GM19238 (cell line): ENCODE data around the gene CLEC1A.

Experiments used
- DNase-seq: peaks from one replicate; pipeline ENCODE4 v3.0.0; 2011; ENCODE audit warnings: low spot score; ENCODE audit not compliant: insufficient read length

Gene CLEC1A, protein sequence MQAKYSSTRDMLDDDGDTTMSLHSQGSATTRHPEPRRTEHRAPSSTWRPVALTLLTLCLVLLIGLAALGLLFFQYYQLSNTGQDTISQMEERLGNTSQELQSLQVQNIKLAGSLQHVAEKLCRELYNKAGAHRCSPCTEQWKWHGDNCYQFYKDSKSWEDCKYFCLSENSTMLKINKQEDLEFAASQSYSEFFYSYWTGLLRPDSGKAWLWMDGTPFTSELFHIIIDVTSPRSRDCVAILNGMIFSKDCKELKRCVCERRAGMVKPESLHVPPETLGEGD

DNA sequence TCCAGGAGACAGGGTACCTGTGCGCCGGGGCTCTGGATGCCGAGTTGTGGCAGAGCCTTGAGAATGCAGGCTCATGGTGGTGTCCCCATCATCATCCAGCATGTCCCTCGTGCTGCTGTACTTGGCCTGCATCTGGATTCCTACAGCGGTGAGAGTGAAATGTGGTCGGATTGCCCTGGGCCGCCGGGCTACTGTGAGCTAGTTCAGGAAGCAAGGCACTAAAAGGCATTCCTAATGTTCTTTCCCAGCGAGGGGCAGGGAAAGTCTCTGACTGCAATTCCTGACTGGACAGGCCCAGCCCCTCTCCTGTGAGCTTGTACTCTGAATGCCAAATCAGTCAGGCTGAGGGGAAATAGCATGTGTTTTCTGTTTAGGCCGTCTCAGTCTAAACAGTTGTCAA is at the start of gene CLEC1A:
Gene CLEC1A (minus strand): TSS at position 195 of the 400 bp plus-strand sequence. CDS start 63 bp downstream, at position 132.
- no peak for DNase-seq

DNA sequence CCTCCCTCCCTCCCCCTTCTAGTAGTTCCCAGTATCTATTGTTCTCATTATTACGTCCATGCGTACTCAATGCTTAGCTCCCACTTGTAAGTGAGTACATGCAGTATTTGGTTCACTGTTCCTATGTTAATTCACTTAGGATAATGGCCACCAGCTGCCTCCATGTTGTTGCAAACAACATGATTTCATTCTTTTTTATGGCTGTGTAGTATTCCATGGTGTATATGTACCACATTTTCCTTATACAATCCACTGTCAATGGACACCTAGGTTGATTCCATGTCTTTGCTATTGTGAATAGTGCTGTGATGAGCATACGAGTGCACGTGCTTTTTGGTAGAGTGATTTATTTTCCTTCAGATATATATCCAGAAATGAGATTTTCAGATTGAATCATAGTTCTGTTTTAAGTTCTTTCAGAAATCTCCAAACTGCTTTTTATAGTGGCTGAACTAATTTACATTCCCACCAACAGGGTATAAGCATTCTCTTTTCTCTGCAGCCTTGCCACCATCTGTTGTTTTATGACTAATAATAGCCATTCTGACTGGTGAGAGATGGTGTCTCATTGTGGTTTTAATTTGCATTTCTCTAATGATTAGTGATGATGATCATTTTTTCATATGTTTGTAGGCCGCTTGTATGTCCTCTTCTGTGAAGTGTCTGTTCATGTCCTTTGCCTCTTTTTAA is 49.1 kb upstream of the CLEC1A start:
- no peak for DNase-seq

DNA sequence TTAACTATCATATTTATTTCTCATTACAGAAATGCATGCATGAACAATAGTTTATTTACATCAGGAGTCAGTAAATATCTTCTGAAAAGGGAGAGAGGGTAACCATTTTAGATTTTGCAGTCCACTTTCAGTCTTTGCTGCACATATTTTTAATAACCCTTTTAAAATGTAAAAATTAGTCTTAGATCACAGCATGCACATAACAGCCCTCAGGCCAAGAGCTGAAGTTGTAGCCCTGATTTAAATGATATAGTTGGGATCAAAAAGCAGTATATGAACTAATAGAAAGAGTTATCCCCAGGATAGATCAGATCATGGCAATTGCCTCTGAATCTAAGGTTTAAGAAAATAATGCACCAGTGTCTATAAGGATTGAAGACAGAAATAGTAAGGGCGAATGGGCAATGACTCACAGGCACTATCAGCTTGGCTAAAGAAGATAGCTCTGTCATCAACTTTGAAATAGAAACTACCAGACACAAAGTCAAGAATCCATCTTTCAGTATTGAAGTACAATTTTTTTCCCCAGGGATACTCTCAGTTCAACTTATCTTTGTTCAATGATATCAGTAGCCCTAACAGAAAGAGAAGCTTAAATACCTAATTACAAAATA is 44.3 kb upstream of the CLEC1A start:
- DNase-seq = no peak

DNA sequence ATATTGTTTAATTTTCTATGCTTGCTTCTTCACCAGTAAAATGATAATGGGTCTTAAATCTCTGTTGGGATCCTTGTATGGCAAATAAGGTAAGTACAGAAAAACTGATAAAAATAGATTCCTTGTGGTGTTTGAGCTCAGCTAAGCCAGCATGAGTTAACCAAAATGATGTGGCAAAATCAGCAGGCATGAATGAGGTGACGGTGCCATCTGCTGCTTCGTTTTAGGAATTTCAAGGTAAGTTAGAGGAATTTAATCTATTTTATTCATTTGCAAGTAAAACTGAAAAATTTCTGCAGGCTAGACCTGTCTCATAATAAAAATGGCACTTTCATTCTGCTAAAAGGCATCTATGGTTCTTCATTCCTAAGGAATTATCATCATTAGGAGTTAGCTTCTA is 41.2 kb upstream of the CLEC1A start:
- no peak for DNase-seq

GRCh38 chr12:10136637-10137205 is 37.9 kb upstream of the CLEC1A start:
- DNase-seq = no peak

DNA sequence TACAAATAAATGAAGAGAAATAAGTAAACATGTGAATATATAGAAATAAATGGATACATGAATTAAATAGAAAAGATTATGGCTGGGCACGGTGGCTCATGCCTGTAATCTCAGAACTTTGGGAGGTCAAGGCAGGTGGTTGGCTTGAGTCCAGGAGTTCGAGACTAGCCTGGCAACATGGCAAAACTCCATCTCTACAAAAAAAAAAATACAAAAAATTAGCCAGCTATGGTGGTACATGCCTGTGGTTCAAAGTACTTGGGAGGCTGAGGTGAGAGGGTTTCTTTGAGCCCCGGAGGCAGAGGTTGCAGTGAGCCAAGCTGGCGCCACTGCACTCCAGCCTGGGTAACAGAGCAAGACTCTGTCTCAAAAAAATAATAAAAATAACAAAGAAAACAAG is 36.3 kb upstream of the CLEC1A start:
- no peak for DNase-seq

DNA sequence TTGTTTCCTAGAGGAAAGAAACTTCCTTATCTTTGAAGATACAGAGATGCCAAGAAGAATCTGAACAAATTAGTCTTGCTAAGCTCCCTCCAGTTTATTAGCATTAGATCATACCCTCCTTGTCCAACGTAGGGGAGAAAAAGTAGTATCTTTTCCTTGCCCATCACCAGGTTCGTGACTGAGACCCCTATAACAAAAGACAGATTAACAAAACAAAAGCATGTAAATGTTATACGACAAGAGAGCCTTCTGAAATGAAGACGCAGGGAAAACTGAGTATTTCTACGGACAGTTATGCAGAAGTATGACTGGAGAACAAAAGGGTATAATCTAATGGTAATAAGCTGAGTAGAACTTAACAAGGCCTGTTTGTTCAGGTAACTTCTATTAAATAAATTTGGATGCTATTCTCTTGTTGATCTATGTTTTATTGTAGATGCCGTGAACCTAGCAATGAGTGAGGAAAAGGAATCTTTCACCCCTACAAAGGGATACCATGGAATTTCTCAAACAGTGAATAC is 34.1 kb upstream of the CLEC1A start:
- DNase-seq = no peak

GRCh38 chr12:10131111-10131690 is 32.4 kb upstream of the CLEC1A start:
- no peak for DNase-seq

GRCh38 chr12:10130042-10130441 is 31.3 kb upstream of the CLEC1A start, which contains the start of gene CLEC7A:
Gene CLEC7A (minus strand): TSS chr12:10130199. CDS start chr12:10130082, 117 bp downstream.
- no peak for DNase-seq

GRCh38 chr12:10128687-10129086 is 29.9 kb upstream of the CLEC1A start:
- no peak for DNase-seq

- DNase-seq = no peak
Measured at GRCh38 chr12:10126413-10126812, 27.6 kb upstream of the CLEC1A start.

GRCh38 chr12:10122689-10123088 is 23.9 kb upstream of the CLEC1A start:
- no peak for DNase-seq

GRCh38 chr12:10121278-10121677 is 22.5 kb upstream of the CLEC1A start:
- no peak for DNase-seq

GRCh38 chr12:10119066-10119465 is 20.3 kb upstream of the CLEC1A start:
- no peak for DNase-seq

DNA sequence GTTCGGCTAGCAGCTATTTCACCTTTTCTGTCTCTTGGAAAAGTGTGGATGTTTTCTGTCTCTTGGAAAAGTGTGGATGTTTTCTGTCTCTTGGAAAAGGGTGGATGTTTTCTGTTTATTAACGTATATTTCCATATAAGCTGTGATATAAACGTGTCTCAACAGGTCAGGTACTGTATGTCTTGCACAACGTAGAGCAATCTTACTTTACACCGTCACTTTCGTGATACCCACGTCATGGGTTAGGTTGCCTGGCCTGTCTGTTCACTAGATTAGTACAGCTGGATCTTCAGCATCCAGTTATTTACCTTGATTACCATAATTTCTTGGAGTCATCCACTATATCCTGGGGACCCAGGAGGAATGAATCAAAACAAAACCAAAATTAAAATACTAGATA is 17.1 kb upstream of the CLEC1A start:
- no peak for DNase-seq

- DNase-seq = no peak
Measured at GRCh38 chr12:10115311-10115710, 16.5 kb upstream of the CLEC1A start.

GRCh38 chr12:10113920-10114319 is 15.1 kb upstream of the CLEC1A start:
- DNase-seq = no peak

GRCh38 chr12:10113075-10113474 is 14.3 kb upstream of the CLEC1A start:
- DNase-seq = no peak

DNA sequence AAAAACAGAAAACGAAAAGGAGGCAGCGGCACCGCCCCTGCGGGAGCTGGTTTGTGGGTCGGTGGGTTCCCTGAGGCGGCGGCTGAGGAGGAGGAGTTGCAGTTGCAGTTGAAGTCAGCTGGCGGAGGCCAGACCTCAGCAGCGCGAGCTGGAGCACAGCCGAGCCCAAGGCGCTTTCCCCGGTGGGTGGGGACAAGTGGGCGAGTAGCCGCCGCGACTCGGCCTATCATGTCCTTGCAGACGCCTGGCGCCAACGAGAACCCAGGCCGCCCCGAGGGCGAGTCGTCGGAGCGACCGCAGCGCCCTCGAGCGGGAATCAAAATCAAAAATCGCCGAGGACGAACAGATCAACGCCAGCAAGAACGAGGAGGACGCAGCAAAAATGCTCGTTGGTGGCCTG is 12.7 kb upstream of the CLEC1A start:
- no peak for DNase-seq

GRCh38 chr12:10110256-10110844 is 11.6 kb upstream of the CLEC1A start:
- no peak for DNase-seq

- no peak for DNase-seq
Measured at GRCh38 chr12:10102322-10102721, 3.5 kb upstream of the CLEC1A start.
